Spleen (tissue), 11 donors: ENCODE measurements around the gene CD58. TPM values are rescaled to one million over a fixed set of nuclear protein-coding genes. Genes with fewer than 3 reads are reported as not detected.

ENCODE experiments used
- DNase-seq: peaks from one replicate; pipeline ENCODE4 v3.0.0-alpha.2; 2020
- H3K27ac ChIP-seq, 8 donors: fragments of 200-600 bp; sonication (generic) in 7 of 8; 1 replicate in 4 of 8; 2 replicates in 4 of 8; pipeline versions ENCODE4 v1.5.0 to v1.8.0; 2016 to 2021; ENCODE audit warnings: inconsistent platforms in 4 of 8, mild to moderate bottlenecking in 4 of 8, moderate library complexity in 1 of 8
- H3K27me3 ChIP-seq, 7 donors: fragments of 200-600 bp; sonication (generic) in 6 of 7; replicated peaks in 1 of 7; 1 replicate in 4 of 7; 2 replicates in 3 of 7; pipeline versions ENCODE4 v1.5.0 to v1.8.0; 2016 to 2021; ENCODE audit warnings: inconsistent platforms in 3 of 7, mild to moderate bottlenecking in 1 of 7
- H3K36me3 ChIP-seq, 6 donors: fragments of 200-600 bp; sonication (generic) in 5 of 6; 1 replicate in 4 of 6; 2 replicates in 2 of 6; pipeline versions ENCODE4 v1.5.0 to v1.8.0; 2016 to 2021; ENCODE audit warnings: inconsistent platforms in 2 of 6
- H3K4me1 ChIP-seq, 6 donors: fragments of 200-600 bp; sonication (generic) in 5 of 6; 1 replicate in 3 of 6; 2 replicates in 3 of 6; pipeline versions ENCODE4 v1.5.0 to v1.8.0; 2016 to 2021; ENCODE audit warnings: inconsistent platforms in 3 of 6
- H3K4me3 ChIP-seq, 8 donors: fragments of 200-600 bp; sonication (generic) in 7 of 8; 1 replicate in 4 of 8; 2 replicates in 4 of 8; pipeline versions ENCODE4 v1.5.0 to v1.8.0; 2016 to 2021; ENCODE audit warnings: inconsistent platforms in 4 of 8, mild to moderate bottlenecking in 4 of 8, moderate library complexity in 2 of 8
- H3K9me3 ChIP-seq, 8 donors: fragments of 200-600 bp; sonication (generic) in 7 of 8; 1 replicate in 4 of 8; 2 replicates in 4 of 8; pipeline versions ENCODE4 v1.5.0 to v1.8.0; 2016 to 2021; ENCODE audit warnings: inconsistent platforms in 4 of 8
- CTCF ChIP-seq, 11 experiments: fragments of 200-600 bp in 7 of 11; fragments of 450-650 bp in 4 of 11; sonication (generic) in 4 of 11; IDR thresholded peaks in 8 of 11; conservative IDR thresholded peaks in 3 of 11; 1 replicate in 7 of 11; 2 replicates in 4 of 11; pipeline versions ENCODE4 v1.4.0 to v1.8.0; 2016 to 2021; ENCODE audit warnings: antibody characterized with exemption in 11 of 11, inconsistent platforms in 4 of 11, mild to moderate bottlenecking in 1 of 11
- POLR2A ChIP-seq, 3 donors: fragments of 450-650 bp; IDR thresholded peaks; one replicate each; pipeline ENCODE4 v1.5.1; 2017; ENCODE audit warnings: antibody characterized with exemption in 3 of 3, mild to moderate bottlenecking in 1 of 3
- POLR2AphosphoS5 ChIP-seq, 3 donors: sonication (generic); formaldehyde crosslinking; IDR thresholded peaks; one replicate each; pipeline ENCODE4 v1.5.1; 2017; ENCODE audit warnings: antibody characterized with exemption in 3 of 3
- WGBS, 5 donors: extraction: QIAGEN DNeasy Blood & Tissue Kit in 3 of 5; methylation state at CpG; one replicate each; pipeline versions ENCODE4 v1.1.5 to v1.1.7; 2013 to 2018; 5-methylcytosine and 5-hydroxymethylcytosine counted together
- intact Hi-C: fragments of 100-400 bp; cut with DNase I; formaldehyde crosslinking; loops from one replicate; pipeline ENCODE4 v1.15.0; 2023; ENCODE audit warnings: low total_unique reads
- polyA plus RNA-seq, 3 donors: library from polyadenylated mRNA; stranded (reverse); fragments of 200-250 nt; gene quantifications; one replicate each; pipeline ENCODE4 v1.2.1, GENCODE V29; 2013
- total RNA-seq, 7 donors: library from RNA; depleted of rRNA in 3 of 7; stranded (reverse); fragments of >200 nt in 3 of 7; fragmentation: NEBNext Ultra II Directional in 4 of 7; extraction: Animal tissue kit (Norgen Biotek cat#: 25700) in 4 of 7; gene quantifications; one replicate each; pipeline versions ENCODE4 v1.1.0 to v1.2.1, GENCODE V29; 2016 to 2021
- donor health status: healthy with polysubstance abuse.
- donor health status: DM: no; HTN: no; CAD: no; lungs with moderate emphysema.
- donor health status: DM: no; HTN: no; CAD: no.
- donor health status: Bipolar disorder and iron deficiency.
- donor health status: healthy.
- donor health status: DM: no; HTN: no; CAD: no.
- donor health status: DM: yes; HTN: yes; CAD: no.

Gene CD58
- total and polyA plus RNA-seq, 10 donors = 9.7 to 52.1 (median 30.0) TPM

- no peaks in the 10 kb centered on the region for H3K36me3 ChIP-seq
- H3K27ac ChIP-seq = no peak overlapping the region
- DNase-seq = no peak
- TF ChIP-seq CTCF (IDR thresholded peaks at IDR 0.05 in 8 of 11, conservative IDR thresholded peaks at IDR 0.05 in 3 of 11) (no peak), POLR2AphosphoS5 (IDR thresholded peaks at IDR 0.05) (no peak), POLR2A (IDR thresholded peaks at IDR 0.05) (no peak)
- intact Hi-C loops = loop anchor here (10.0 kb wide), 1 partner anchor 57 kb away; no protein-coding TSS in a partner anchor
- H3K9me3 ChIP-seq = no peaks in the 10 kb centered on the region
- WGBS, 5 donors = 77 to 96% (median 88%) methylated on average over 2 of the region's 2 CpGs
- H3K27me3 ChIP-seq = no peaks in the 10 kb centered on the region
- H3K4me1 ChIP-seq = peaks cover 15 to 73% (median 55%) of the 10 kb centered on the region in 6 donors
- no peak overlapping the region for H3K4me3 ChIP-seq
Observed at GRCh38 chr1:116572099-116572498, 1.3 kb upstream of the CD58 start.

GRCh38 chr1:116571215-116571919 lies 541 bp upstream of the CD58 start:
- Histone ChIP-seq H3K27me3 (no peaks in the 10 kb centered on the region), H3K9me3 (no peaks in the 10 kb centered on the region), H3K4me1 (peaks cover 20 to 79% (median 60%) of the 10 kb centered on the region in 6 donors), H3K27ac (peak overlapping the region; percentile 92 to 99 (median 96)), H3K4me3 (peak overlapping the region; percentile 67 to 95 (median 78)), H3K36me3 (no peaks in the 10 kb centered on the region)
- DNase-seq = peak; percentile 87
- WGBS, 5 donors = 7 to 14% (median 11%) methylated on average over 24 of the region's 24 CpGs
- intact Hi-C loops = loop anchor here (10.0 kb wide), 1 partner anchor 57 kb away; no protein-coding TSS in a partner anchor
- TF ChIP-seq POLR2A (IDR thresholded peaks at IDR 0.05) (no peak), POLR2AphosphoS5 (IDR thresholded peaks at IDR 0.05) (peak in 1 of 3 donors; percentile 3)

- no peaks in the 10 kb centered on the region for H3K36me3 ChIP-seq
- DNase-seq = peak; percentile 91
- H3K27ac ChIP-seq = peak overlapping the region; percentile 92 to 99 (median 96)
- intact Hi-C loops = loop anchor here (10.0 kb wide), 1 partner anchor 55 kb away; no protein-coding TSS in a partner anchor
- H3K4me1 ChIP-seq = peaks cover 22 to 90% (median 66%) of the 10 kb centered on the region in 6 donors
- TF ChIP-seq CTCF (IDR thresholded peaks at IDR 0.05 in 8 of 11, conservative IDR thresholded peaks at IDR 0.05 in 3 of 11) (no peak), POLR2AphosphoS5 (IDR thresholded peaks at IDR 0.05) (no peak), POLR2A (IDR thresholded peaks at IDR 0.05) (no peak)
- H3K27me3 ChIP-seq = no peaks in the 10 kb centered on the region
- H3K9me3 ChIP-seq = peaks cover 0 to under 1% (median 0%) of the 10 kb centered on the region in 8 donors
- peak overlapping the region; percentile 67 to 95 (median 78) for H3K4me3 ChIP-seq
- WGBS, 5 donors = 15 to 29% (median 24%) methylated on average over 22 of the region's 22 CpGs
Observed at GRCh38 chr1:116569776-116570357, 959 bp downstream of the CD58 start.

DNA sequence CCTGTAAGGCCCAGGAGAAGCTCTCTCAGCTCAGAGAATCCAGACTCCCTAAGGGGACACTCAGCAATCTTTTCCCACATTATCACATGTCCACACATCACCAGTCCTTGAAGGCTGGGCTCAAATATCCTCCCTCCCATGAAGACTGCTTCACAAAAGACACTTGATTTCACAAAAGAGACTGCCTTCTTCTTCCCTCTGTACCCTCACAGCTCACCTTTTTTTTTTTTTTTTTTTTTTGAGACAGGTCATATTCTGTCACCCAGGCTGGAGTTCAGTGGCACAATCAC lies 1.5 kb downstream of the CD58 start:
- H3K27ac ChIP-seq = peak overlapping the region in 6 of 8 donors; percentile 92 to 99 (median 96)
- H3K4me3 ChIP-seq = peak overlapping the region in 7 of 8 donors; percentile 67 to 95 (median 76)
- TF ChIP-seq CTCF (IDR thresholded peaks at IDR 0.05 in 8 of 11, conservative IDR thresholded peaks at IDR 0.05 in 3 of 11) (no peak), POLR2A (IDR thresholded peaks at IDR 0.05) (no peak), POLR2AphosphoS5 (IDR thresholded peaks at IDR 0.05) (no peak)
- intact Hi-C loops = no loop called here
- peaks cover 0 to 6% (median 1%) of the 10 kb centered on the region in 8 donors for H3K9me3 ChIP-seq
- H3K36me3 ChIP-seq = peaks cover 0 to 2% (median 0%) of the 10 kb centered on the region in 6 donors
- no peaks in the 10 kb centered on the region for H3K27me3 ChIP-seq
- DNase-seq = no peak
- peaks cover 22 to 85% (median 63%) of the 10 kb centered on the region in 6 donors for H3K4me1 ChIP-seq
